A673 (cell line): ENCODE measurements around the gene AMBRA1. TPM values are rescaled to one million over a fixed set of nuclear protein-coding genes. Genes with fewer than 3 reads are reported as not detected.
A peak's percentile ranks its signal among the peaks of the same experiment; 100 is the strongest.

ENCODE experiments used
- BruUV-seq: library from RNA; stranded (reverse); fragments of 400-500 nt; replicated peaks from 2 replicates; lab custom pipeline; 2021; lab: Mats Ljungman, UMichigan
- CTCF ChIA-PET: fragments of 300-600 bp; sonication (Branson Sonifier 250); formaldehyde crosslinking; loops from one replicate; lab custom pipeline; 2022; ENCODE audit warnings: antibody characterized with exemption; lab: Charles Lee
- POLR2A ChIA-PET: fragments of 300-600 bp; sonication (Branson Sonifier 250); formaldehyde crosslinking; loops from one replicate; lab custom pipeline; 2022; ENCODE audit warnings: antibody characterized with exemption; ENCODE audit not compliant: low non-redundant PET; lab: Charles Lee
- DNase-seq: peaks from one replicate; pipeline ENCODE4 v3.0.0-alpha.2; 2015; ENCODE audit warnings: low spot score
- H3K27ac ChIP-seq: fragments of 200-600 bp; sonication (generic); 2 replicates; pipeline ENCODE4 v1.5.1; 2016; ENCODE audit warnings: mixed run types, low read depth, mild to moderate bottlenecking, mixed read lengths, antibody characterized with exemption, low read length; ENCODE audit not compliant: poor library complexity, severe bottlenecking
- H3K27me3 ChIP-seq: fragments of 200-600 bp; sonication (generic); replicated peaks from 2 replicates; pipeline ENCODE4 v1.6.1; 2017; ENCODE audit warnings: mixed run types, low read depth, mild to moderate bottlenecking, mixed read lengths, antibody characterized with exemption, low read length; ENCODE audit not compliant: insufficient read depth, poor library complexity
- H3K36me3 ChIP-seq: fragments of 200-600 bp; sonication (generic); 2 replicates; pipeline ENCODE4 v1.6.1; 2016; ENCODE audit warnings: mixed run types, mild to moderate bottlenecking, mixed read lengths, antibody characterized with exemption, low read length; ENCODE audit not compliant: insufficient read depth, poor library complexity, severe bottlenecking
- H3K4me1 ChIP-seq: fragments of 200-600 bp; sonication (generic); 2 replicates; pipeline ENCODE4 v1.6.1; 2017; ENCODE audit warnings: mixed run types, mild to moderate bottlenecking, mixed read lengths, antibody characterized with exemption, low read length; ENCODE audit not compliant: insufficient read depth, poor library complexity, severe bottlenecking
- H3K4me3 ChIP-seq: fragments of 200-600 bp; sonication (generic); 2 replicates; pipeline ENCODE4 v1.5.1; 2016; ENCODE audit warnings: low read depth, mixed run types, mild to moderate bottlenecking, mixed read lengths, low read length; ENCODE audit not compliant: poor library complexity, severe bottlenecking
- H3K9me3 ChIP-seq: fragments of 200-600 bp; sonication (generic); 2 replicates; pipeline ENCODE4 v1.6.1; 2016; ENCODE audit warnings: mixed run types, low read depth, mild to moderate bottlenecking, mixed read lengths, antibody characterized with exemption, low read length; ENCODE audit not compliant: poor library complexity, severe bottlenecking
- CTCF ChIP-seq: fragments of 300-800, 200-600 bp; sonication (generic); conservative IDR thresholded peaks from 2 replicates; pipeline ENCODE4 v1.5.1; 2017; ENCODE audit warnings: low read depth, mild to moderate bottlenecking, antibody characterized with exemption, low read length, moderate library complexity, mixed read lengths
- EZH2 ChIP-seq: fragments of 200-600 bp; sonication (generic); IDR thresholded peaks from 2 replicates; pipeline ENCODE4 v1.6.1; 2017; ENCODE audit warnings: borderline replicate concordance, low read depth, mild to moderate bottlenecking, mixed read lengths, antibody characterized with exemption, low read length; ENCODE audit not compliant: poor library complexity, severe bottlenecking
- intact Hi-C: fragments of 100-400 bp; cut with micrococcal nuclease; formaldehyde crosslinking; loops from one replicate; pipeline ENCODE4 v1.10.0; 2022; ENCODE audit not compliant: unreplicated experiment
- total RNA-seq: library from RNA; stranded (reverse); gene quantifications from 2 replicates; pipeline ENCODE4 v1.2.3, GENCODE V29; 2021

Gene AMBRA1
- total RNA-seq, 1 experiment from 2014 or later = 78.1 TPM

GRCh38 chr11:46562527-46562926 lies 31.3 kb downstream of the AMBRA1 start:
- ChIA-PET POLR2A (no interaction called here), CTCF (no interaction called here)
- Histone ChIP-seq H3K36me3 (no peaks in the 10 kb centered on the region), H3K27me3 (no peaks in the 10 kb centered on the region), H3K9me3 (no peaks in the 10 kb centered on the region), H3K4me1 (peaks cover 24% of the 10 kb centered on the region), H3K4me3 (no peak overlapping the region), H3K27ac (no peak overlapping the region)
- no peak for TF ChIP-seq CTCF
- no peak for TF ChIP-seq EZH2
- intact Hi-C loops = no loop called here
- DNase-seq = no peak
- no TSS peak for BruUV-seq

- no peaks in the 10 kb centered on the region for H3K36me3 ChIP-seq
- intact Hi-C loops = no loop called here
- peaks cover 32% of the 10 kb centered on the region for H3K4me1 ChIP-seq
- DNase-seq = peak; percentile 72
- H3K9me3 ChIP-seq = no peaks in the 10 kb centered on the region
- CTCF ChIA-PET = interaction anchor here (0.6 to 1.8 kb wide), 3 partner anchors 30 to 171 kb away, joined by 3 to 4 read pairs (median 3); no protein-coding TSS in a partner anchor
- POLR2A ChIA-PET = no interaction called here
- H3K27me3 ChIP-seq = no peaks in the 10 kb centered on the region
- TSS peak; percentile 64 for BruUV-seq
- peak overlapping the region; percentile 76 for H3K27ac ChIP-seq
- TF ChIP-seq CTCF (no peak), EZH2 (no peak)
- peak overlapping the region; percentile 40 for H3K4me3 ChIP-seq
These were observed 33.4 kb downstream of the AMBRA1 start for GRCh38 chr11:46560300-46560991.

GRCh38 chr11:46559815-46560214 lies 34.0 kb downstream of the AMBRA1 start:
- Histone ChIP-seq H3K27ac (peak overlapping the region; percentile 76), H3K9me3 (no peaks in the 10 kb centered on the region), H3K36me3 (no peaks in the 10 kb centered on the region), H3K4me3 (peak overlapping the region; percentile 40), H3K27me3 (no peaks in the 10 kb centered on the region), H3K4me1 (peaks cover 38% of the 10 kb centered on the region)
- DNase-seq = no peak
- TF ChIP-seq CTCF = no peak
- no peak for TF ChIP-seq EZH2
- POLR2A ChIA-PET = no interaction called here
- intact Hi-C loops = no loop called here
- BruUV-seq = no TSS peak
- CTCF ChIA-PET = interaction anchor here (0.5 to 1.8 kb wide), 3 partner anchors 70 to 599 kb away, joined by 3 to 9 read pairs (median 4); no protein-coding TSS in a partner anchor
